Cortex of kidney (tissue), 1 donor: Measurements from ENCODE around the gene BCORL1.

Experiments
- DNase-seq: peaks from one replicate; lab custom pipeline; 2025; lab: John Stamatoyannopoulos, UW

Gene BCORL1

GRCh38 chrX:129965166-129965565 lies 17.3 kb upstream of the BCORL1 start:
- DNase-seq, result no peak

GRCh38 chrX:129968968-129969367 lies 13.5 kb upstream of the BCORL1 start:
- DNase-seq, result no peak

- no peak for DNase-seq
Measured at GRCh38 chrX:129976441-129976840, 6.0 kb upstream of the BCORL1 start.

GRCh38 chrX:129979207-129979920 lies 3.1 kb upstream of the BCORL1 start:
- DNase-seq, result no peak

GRCh38 chrX:129980001-129980401 lies 2.4 kb upstream of the BCORL1 start:
- no peak for DNase-seq

GRCh38 chrX:129980540-129981199 lies 1.8 kb upstream of the BCORL1 start:
- DNase-seq, result peak; percentile 5

- DNase-seq, result no peak
Measured at GRCh38 chrX:129981200-129981553, 1.3 kb upstream of the BCORL1 start.

GRCh38 chrX:129981752-129982299 lies 609 bp upstream of the BCORL1 start:
- DNase-seq, result no peak

GRCh38 chrX:129983575-129984110 lies 1.2 kb downstream of the BCORL1 start:
- DNase-seq, result no peak

GRCh38 chrX:129984111-129984958 lies 1.9 kb downstream of the BCORL1 start:
- DNase-seq, result no peak

- no peak for DNase-seq
Measured at GRCh38 chrX:129987871-129988270, 5.4 kb downstream of the BCORL1 start.

GRCh38 chrX:129992181-129992580 lies 9.7 kb downstream of the BCORL1 start:
- no peak for DNase-seq

- no peak for DNase-seq
Measured at GRCh38 chrX:129996120-129996519, 13.7 kb downstream of the BCORL1 start.

- no peak for DNase-seq
Measured at GRCh38 chrX:129997086-129997485, 14.7 kb downstream of the BCORL1 start.

GRCh38 chrX:129998021-129998420 lies 15.6 kb downstream of the BCORL1 start:
- DNase-seq, result no peak

- no peak for DNase-seq
Measured at GRCh38 chrX:130001893-130002292, 19.5 kb downstream of the BCORL1 start.

- DNase-seq, result no peak
Measured at GRCh38 chrX:130002541-130002940, 20.1 kb downstream of the BCORL1 start.

GRCh38 chrX:130005089-130005807 lies 22.8 kb downstream of the BCORL1 start:
- no peak for DNase-seq

- no peak for DNase-seq
Measured at GRCh38 chrX:130009658-130010223, 27.3 kb downstream of the BCORL1 start.

- no peak for DNase-seq
Measured at GRCh38 chrX:130012683-130013082, 30.2 kb downstream of the BCORL1 start.

GRCh38 chrX:130013661-130014060 lies 31.2 kb downstream of the BCORL1 start:
- DNase-seq, result no peak
